ENCODE measurements around the gene ZDHHC9.
A peak's percentile ranks its signal among the peaks of the same experiment; 100 is the strongest.

ZDHHC9 gene

DNA sequence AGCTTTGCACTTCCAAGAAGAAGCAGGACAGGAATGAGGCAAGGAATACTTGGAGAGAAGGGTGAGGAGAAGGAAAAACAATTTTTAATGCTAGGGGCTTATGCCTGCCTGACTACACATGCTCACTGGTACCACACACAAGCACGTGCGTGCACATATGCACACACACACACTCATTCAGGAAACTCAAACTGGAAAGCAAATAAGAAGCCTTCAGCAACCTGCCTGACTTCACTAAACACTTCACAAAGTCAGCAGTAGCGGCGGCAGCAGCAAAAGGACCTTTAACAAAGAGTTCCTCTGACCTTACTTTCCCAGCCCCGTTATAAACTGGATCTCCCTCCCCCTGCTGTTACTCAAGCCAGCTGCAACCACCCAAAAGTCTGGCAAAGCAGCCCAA lies 3.3 kb downstream of the ZDHHC9 start:
- FAIRE-seq (no peak), DNase-seq (ENCODE audit: insufficient read length) (no peak)
- TF ChIP-seq TAF1 (IDR thresholded peaks at IDR 0.05; ENCODE audit: borderline replicate concordance, low read depth, low read length) (no peak), POLR2AphosphoS5 (IDR thresholded peaks at IDR 0.05; ENCODE audit: low read depth, low read length) (no peak), POLR2A (IDR thresholded peaks at IDR 0.05; ENCODE audit: low read depth, low read length) (no peak)

DNA sequence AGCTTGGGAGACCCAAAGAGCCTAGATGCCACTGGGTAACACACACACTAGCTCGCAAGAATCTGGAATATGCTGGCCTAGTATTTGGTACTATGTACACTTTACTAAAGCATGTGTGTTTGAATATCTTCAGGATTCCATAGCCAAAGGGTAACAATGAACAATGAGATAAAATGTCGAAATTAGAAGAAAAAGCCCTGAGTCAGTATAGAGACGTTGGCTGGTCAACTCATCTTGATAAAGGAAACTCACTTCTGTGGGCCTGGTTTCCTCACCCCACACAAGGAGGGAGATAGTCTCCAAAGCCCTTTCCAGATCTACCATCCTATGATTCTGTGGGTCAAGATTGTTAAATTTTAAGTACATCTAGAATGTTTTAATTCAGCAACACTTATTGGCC lies 6.9 kb downstream of the ZDHHC9 start:
- FAIRE-seq (no peak), DNase-seq (ENCODE audit: insufficient read length) (no peak)
- TF ChIP-seq POLR2AphosphoS5 (IDR thresholded peaks at IDR 0.05; ENCODE audit: low read depth, low read length) (no peak), TAF1 (IDR thresholded peaks at IDR 0.05; ENCODE audit: borderline replicate concordance, low read depth, low read length) (no peak), POLR2A (IDR thresholded peaks at IDR 0.05; ENCODE audit: low read depth, low read length) (no peak)

DNA sequence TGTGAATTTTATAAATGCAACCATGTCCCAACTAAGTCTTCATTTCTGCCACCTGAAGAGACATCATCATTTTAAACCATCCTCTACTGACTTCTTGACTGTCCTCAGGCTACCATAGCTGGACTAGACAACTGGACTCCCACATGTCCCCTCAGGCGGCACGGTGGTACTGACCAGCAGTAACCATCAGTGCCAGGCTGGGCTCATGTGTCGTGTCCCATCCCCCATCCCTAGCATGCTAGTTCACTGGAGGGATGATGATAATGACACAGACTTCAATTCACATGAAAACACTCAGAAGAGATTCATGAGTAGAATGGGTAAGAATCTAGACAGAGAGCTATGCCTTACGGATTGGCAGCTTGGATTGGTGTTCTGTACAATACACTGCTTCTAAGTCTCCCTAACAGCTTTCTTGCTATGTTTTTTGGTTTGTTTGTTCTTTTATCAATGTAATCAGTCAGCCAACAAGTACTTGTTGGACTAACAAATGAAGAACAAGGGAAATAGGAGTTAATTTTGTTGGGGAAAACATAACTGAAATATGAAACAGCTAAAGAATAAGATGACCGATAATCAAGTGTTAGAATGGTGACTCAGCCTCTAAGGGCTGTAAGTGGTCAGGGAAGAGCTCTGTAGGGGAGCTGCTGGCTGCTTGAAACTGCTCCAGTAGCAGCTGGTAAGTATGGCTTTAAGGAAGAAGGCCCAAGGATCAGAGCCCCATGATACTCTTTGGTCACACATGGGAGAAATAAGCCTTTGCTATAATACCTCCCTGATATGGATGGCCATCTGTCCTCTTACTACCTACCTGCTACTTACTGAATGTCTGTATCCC lies 10.3 kb downstream of the ZDHHC9 start:
- FAIRE-seq (no peak), DNase-seq (ENCODE audit: insufficient read length) (no peak)
- no peak for TF ChIP-seq POLR2A (IDR thresholded peaks at IDR 0.05; ENCODE audit: low read depth, low read length)
- TF ChIP-seq POLR2AphosphoS5 (IDR thresholded peaks at IDR 0.05; ENCODE audit: low read depth, low read length) = no peak
- TF ChIP-seq TAF1 (IDR thresholded peaks at IDR 0.05; ENCODE audit: borderline replicate concordance, low read depth, low read length) = no peak

DNA sequence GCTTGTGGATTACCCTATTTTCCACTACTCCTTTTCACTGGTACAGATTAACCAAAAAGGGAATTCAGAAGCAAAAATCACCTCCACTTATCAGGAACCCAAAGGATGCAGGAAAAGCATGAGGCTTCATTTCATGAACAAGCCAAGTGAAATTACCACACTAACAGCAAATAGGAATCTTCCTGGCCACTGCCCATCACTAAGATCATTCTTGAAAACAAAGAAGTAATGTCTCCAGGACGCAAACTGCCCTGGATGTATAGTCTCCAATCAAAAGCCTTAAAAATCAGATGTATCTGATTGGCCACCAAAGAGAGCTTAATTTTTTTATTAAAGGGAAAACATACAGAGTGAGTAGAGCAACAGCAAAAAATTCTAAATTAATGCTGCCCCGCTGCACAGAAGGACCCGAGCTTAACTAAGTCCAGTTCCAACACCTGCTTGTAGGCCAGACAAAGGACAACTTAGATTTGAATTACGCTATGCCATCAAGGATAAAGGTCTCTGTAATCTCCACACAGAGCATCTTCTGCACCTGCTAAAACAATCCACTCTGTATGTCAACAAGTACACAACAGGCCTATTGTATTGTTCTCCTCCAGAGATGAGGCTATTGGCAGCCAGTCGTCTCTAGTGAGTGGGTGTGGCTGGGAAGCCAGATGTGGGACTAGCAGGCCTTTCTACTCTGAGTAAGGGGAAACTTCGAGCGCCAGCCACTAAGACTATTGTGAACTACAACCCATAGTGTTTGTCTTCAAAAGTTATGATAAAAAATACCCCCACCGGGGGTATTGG lies 12.4 kb downstream of the ZDHHC9 start:
- TF ChIP-seq POLR2AphosphoS5 (IDR thresholded peaks at IDR 0.05; ENCODE audit: low read depth, low read length) (no peak), POLR2A (IDR thresholded peaks at IDR 0.05; ENCODE audit: low read depth, low read length) (no peak), TAF1 (IDR thresholded peaks at IDR 0.05; ENCODE audit: borderline replicate concordance, low read depth, low read length) (no peak)
- no peak for DNase-seq (ENCODE audit: insufficient read length)
- FAIRE-seq = no peak

DNA sequence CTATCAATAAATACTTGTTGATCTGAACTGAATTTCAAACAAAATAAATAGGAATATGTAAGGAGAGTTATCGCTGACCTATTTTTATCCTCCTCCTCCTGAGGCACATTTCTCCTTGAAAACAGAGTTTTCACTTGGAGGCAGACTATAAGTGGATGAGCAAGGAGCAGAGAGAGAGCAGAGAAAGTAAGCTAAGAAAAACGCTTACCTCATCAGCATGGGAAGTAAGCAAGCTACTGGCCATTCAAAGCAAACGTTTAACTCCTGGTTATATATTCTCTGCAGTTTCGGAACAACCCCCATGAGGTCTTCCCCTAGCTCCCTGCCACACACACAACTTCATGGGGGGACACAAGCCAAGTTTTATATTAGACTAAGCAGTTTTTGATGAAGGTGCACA lies 13.2 kb downstream of the ZDHHC9 start:
- FAIRE-seq (no peak), DNase-seq (ENCODE audit: insufficient read length) (no peak)
- TF ChIP-seq POLR2A (IDR thresholded peaks at IDR 0.05; ENCODE audit: low read depth, low read length) = no peak
- TF ChIP-seq TAF1 (IDR thresholded peaks at IDR 0.05; ENCODE audit: borderline replicate concordance, low read depth, low read length) = no peak
- TF ChIP-seq POLR2AphosphoS5 (IDR thresholded peaks at IDR 0.05; ENCODE audit: low read depth, low read length) = no peak

DNA sequence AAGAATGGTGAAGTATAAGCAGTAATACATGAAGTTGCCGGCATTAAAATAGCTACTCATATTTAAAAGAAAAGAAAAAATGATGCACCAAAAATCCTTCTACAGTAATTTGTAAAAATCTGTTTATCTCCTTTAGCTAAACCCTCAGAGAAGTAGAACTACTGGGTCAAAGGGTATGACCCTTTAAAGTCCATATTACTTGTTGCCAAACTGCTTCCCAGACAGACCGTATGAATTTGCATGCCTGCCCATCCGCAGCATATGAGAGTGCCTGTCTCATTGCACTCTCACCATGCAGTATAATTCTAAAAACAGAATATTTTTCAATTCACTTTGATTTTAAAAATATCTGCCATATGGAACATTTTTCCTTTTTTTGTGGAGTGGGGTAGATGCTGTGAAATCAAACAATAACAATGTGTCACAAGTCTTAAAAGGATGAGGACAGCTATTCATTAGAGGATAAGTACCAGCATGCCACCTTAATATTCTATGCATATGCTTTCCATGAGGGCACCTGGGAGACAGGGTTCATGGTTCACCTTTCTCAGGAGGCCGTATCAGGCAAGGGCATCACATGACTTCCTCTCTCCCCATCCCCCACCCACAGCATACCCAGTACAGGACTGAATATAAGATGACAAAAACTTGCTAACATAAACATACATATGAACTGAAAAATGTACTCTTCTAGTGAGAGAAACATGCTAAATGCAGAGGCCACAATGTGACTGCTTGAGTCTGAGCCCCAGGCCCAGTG lies 17.8 kb downstream of the ZDHHC9 start:
- TF ChIP-seq POLR2A (IDR thresholded peaks at IDR 0.05; ENCODE audit: low read depth, low read length) (no peak), TAF1 (IDR thresholded peaks at IDR 0.05; ENCODE audit: borderline replicate concordance, low read depth, low read length) (no peak), POLR2AphosphoS5 (IDR thresholded peaks at IDR 0.05; ENCODE audit: low read depth, low read length) (no peak)
- FAIRE-seq = no peak
- DNase-seq (ENCODE audit: insufficient read length) = no peak

DNA sequence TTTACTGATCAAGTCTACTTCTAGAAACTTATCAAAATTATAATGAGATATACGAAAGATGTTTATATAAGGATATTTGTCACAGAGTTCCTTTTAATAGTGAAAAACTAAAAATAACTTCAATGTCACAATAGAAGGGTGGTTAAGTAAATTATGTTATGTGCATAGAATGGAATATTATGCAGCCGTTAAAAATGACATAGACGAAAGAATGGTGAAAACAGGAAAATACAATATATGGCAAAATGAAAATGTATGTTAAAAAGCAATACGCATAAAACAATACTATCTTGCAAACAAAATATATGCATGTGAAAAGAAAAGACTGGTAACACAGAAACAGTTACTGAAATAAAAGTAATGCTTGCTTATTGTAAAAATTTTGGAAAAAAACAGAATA lies 19.1 kb downstream of the ZDHHC9 start:
- FAIRE-seq (no peak), DNase-seq (ENCODE audit: insufficient read length) (no peak)
- no peak for TF ChIP-seq TAF1 (IDR thresholded peaks at IDR 0.05; ENCODE audit: borderline replicate concordance, low read depth, low read length)
- TF ChIP-seq POLR2A (IDR thresholded peaks at IDR 0.05; ENCODE audit: low read depth, low read length) = no peak
- TF ChIP-seq POLR2AphosphoS5 (IDR thresholded peaks at IDR 0.05; ENCODE audit: low read depth, low read length) = no peak

DNA sequence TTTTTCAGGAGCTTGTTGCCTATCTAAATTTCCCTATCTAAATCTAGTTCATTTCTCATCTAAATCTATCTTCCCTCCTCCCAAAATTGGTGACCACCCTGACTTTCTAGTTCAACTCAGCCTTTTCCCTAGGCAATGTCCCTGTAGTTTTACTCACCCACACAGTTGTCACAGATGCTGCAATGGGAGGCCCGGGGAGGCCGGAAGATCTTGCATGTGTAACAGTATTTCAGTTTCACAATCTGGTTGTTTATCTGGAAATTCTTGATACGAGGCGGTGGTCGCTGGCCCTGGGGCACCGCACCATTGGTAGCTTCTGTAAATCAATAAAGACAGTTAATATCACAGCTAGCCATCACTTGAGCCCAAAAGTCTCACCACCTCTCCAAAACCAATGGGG lies 20.2 kb downstream of the ZDHHC9 start:
- FAIRE-seq = no peak
- TF ChIP-seq TAF1 (IDR thresholded peaks at IDR 0.05; ENCODE audit: borderline replicate concordance, low read depth, low read length) (no peak), POLR2A (IDR thresholded peaks at IDR 0.05; ENCODE audit: low read depth, low read length) (no peak), POLR2AphosphoS5 (IDR thresholded peaks at IDR 0.05; ENCODE audit: low read depth, low read length) (no peak)
- no peak for DNase-seq (ENCODE audit: insufficient read length)

DNA sequence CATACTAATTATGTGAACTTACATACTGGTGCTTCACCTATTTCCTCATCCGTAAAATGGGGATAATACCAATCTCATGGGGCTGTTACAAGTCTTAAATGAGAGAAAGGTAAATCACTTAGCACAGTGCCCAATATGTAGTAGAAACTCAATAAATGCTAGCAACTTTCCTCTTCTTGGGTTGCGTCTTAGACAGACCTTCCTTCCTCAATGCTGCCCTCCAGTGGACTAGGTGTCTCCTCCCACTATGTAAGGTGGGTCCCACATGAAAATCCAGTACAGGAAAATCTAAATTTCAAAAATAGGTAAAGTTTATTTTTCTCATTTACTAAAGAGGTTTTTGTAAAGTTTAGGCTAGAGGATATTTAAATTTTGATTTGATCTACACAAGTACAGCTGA lies 20.6 kb downstream of the ZDHHC9 start:
- DNase-seq (ENCODE audit: insufficient read length) = no peak
- peak; percentile 96 for FAIRE-seq
- no peak for TF ChIP-seq POLR2A (IDR thresholded peaks at IDR 0.05; ENCODE audit: low read depth, low read length)
- no peak for TF ChIP-seq POLR2AphosphoS5 (IDR thresholded peaks at IDR 0.05; ENCODE audit: low read depth, low read length)
- TF ChIP-seq TAF1 (IDR thresholded peaks at IDR 0.05; ENCODE audit: borderline replicate concordance, low read depth, low read length) = no peak

DNA sequence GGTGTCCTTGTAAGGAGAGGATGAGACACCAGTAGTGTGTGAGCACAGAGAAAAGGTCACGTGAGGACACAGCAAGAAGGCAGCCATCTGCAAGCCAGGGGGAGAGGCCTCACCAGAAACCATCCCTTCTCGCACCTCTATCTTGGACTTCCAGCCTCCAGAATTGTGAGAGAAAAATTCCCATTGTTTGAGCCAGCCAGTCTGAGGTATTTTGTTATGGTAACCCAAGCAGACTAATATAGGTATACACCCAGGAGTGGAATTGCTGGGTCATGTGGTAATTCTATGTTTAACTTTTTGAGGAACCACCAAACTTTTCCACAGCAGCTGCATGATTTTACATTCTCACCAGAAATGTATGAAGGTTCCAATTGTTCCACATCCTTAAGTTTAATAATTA lies 25.6 kb downstream of the ZDHHC9 start:
- FAIRE-seq (no peak), DNase-seq (ENCODE audit: insufficient read length) (no peak)
- TF ChIP-seq POLR2A (IDR thresholded peaks at IDR 0.05; ENCODE audit: low read depth, low read length) (no peak), POLR2AphosphoS5 (IDR thresholded peaks at IDR 0.05; ENCODE audit: low read depth, low read length) (no peak), TAF1 (IDR thresholded peaks at IDR 0.05; ENCODE audit: borderline replicate concordance, low read depth, low read length) (no peak)

DNA sequence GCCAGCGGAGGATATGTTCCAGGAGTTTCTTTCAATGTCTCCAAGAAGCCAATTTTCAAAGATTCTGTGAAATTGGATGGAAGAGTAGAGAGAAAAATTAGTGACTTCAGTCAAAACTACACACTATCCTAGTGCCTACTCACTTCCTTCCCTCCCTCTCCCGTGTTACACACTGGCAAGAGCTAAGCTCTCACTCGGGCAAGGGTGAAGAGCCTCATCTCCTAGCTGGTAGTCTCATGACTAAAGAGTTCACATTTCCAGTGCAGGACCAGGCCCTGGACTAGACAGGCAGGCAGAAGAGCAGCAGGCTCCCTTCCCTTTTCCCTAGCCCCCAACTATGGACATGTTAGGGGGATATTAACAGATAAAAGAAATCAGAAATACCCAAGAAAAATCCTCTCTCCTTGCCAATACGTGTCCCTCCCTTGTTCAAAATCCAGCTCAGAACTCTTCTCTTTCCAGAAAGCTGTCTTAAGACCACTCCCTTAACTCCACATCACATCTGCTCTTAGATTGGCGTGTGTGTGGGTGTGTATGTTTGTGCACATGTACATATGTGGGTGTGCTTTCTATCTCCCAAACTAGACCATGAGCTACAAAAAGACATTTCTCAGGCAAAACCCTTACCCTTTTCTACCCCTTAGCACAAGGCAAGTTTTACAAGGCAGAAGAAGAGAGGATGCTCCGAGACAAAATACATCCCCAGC lies 29.9 kb downstream of the ZDHHC9 start:
- DNase-seq (ENCODE audit: insufficient read length) (no peak), FAIRE-seq (no peak)
- TF ChIP-seq POLR2A (IDR thresholded peaks at IDR 0.05; ENCODE audit: low read depth, low read length) (no peak), TAF1 (IDR thresholded peaks at IDR 0.05; ENCODE audit: borderline replicate concordance, low read depth, low read length) (no peak), POLR2AphosphoS5 (IDR thresholded peaks at IDR 0.05; ENCODE audit: low read depth, low read length) (no peak)

All from GM12892 (cell line).